Gastrocnemius medialis (tissue), 4 donors: ENCODE results near the gene MAP3K7. TPM values are rescaled to one million over a fixed set of nuclear protein-coding genes. Genes with fewer than 3 reads are reported as not detected.

Experiments used
- ATAC-seq, 2 donors: fragments of 150-250 bp; one replicate each; pipeline ENCODE4 v1.9.1; 2016
- DNase-seq, 2 donors: peaks; one replicate each; pipeline ENCODE4 v3.0.0-alpha.2; 2019
- H3K27ac ChIP-seq, 4 donors: fragments of 200-600 bp; sonication (generic); 1 replicate in 1 of 4; 2 replicates in 3 of 4; pipeline ENCODE4 v1.5.1; 2016 to 2018; ENCODE audit warnings: mild to moderate bottlenecking in 2 of 4, moderate library complexity in 1 of 4
- H3K27me3 ChIP-seq, 3 donors: fragments of 200-600 bp; sonication (generic) in 2 of 3; 1 replicate in 1 of 3; 2 replicates in 2 of 3; pipeline versions ENCODE4 v1.5.1 to v1.6.0; 2016 to 2019; ENCODE audit warnings: mild to moderate bottlenecking in 1 of 3, moderate library complexity in 1 of 3
- H3K36me3 ChIP-seq, 2 donors: fragments of 200-600 bp; sonication (generic) in 1 of 2; one replicate each; pipeline ENCODE4 v1.5.1; 2017 to 2018
- H3K4me1 ChIP-seq, 2 donors: fragments of 200-600 bp; sonication (generic) in 1 of 2; one replicate each; pipeline ENCODE4 v1.5.1; 2016 to 2017; ENCODE audit warnings: mild to moderate bottlenecking in 2 of 2
- H3K4me3 ChIP-seq, 4 donors: fragments of 200-600 bp; sonication (generic) in 3 of 4; 1 replicate in 1 of 4; 2 replicates in 3 of 4; pipeline ENCODE4 v1.5.1; 2016 to 2019; ENCODE audit warnings: mild to moderate bottlenecking in 2 of 4
- H3K9me3 ChIP-seq, 3 donors: fragments of 200-600 bp; sonication (generic) in 2 of 3; 1 replicate in 1 of 3; 2 replicates in 2 of 3; pipeline ENCODE4 v1.5.1; 2016 to 2019
- CTCF ChIP-seq, 5 experiments: fragments of 450-650 bp in 3 of 5; fragments of 200-600 bp in 2 of 5; sonication (generic) in 2 of 5; IDR thresholded peaks in 4 of 5; conservative IDR thresholded peaks in 1 of 5; 1 replicate in 4 of 5; 2 replicates in 1 of 5; pipeline ENCODE4 v1.5.1; 2016 to 2019; ENCODE audit warnings: antibody characterized with exemption in 5 of 5, mild to moderate bottlenecking in 3 of 5, moderate library complexity in 3 of 5
- POLR2A ChIP-seq, 2 donors: fragments of 450-650 bp; IDR thresholded peaks; one replicate each; pipeline ENCODE4 v1.6.1; 2017; ENCODE audit warnings: antibody characterized with exemption in 2 of 2, mild to moderate bottlenecking in 2 of 2, moderate library complexity in 2 of 2
- in situ Hi-C, 4 donors: fragments of 200-750 bp; cut with MboI; loops; one replicate each; pipeline versions ENCODE4 v1.15.0 to v1.8.0; 2017; ENCODE audit warnings: low sequenced_read_pairs in 4 of 4
- intact Hi-C: fragments of 100-400 bp; cut with DNase I; formaldehyde crosslinking; loops from one replicate; pipeline ENCODE4 v1.15.1; 2023; ENCODE audit warnings: low total_unique reads
- total RNA-seq, 4 donors: library from RNA; depleted of rRNA; stranded (reverse); fragments of >200 nt; gene quantifications; one replicate each; pipeline versions ENCODE4 v1.1.0 to v1.2.3, GENCODE V29; 2016

MAP3K7 gene
- total RNA-seq, 4 donors from 2014 or later = 16.6 to 27.2 (median 18.9) TPM

GRCh38 chr6:90530882-90531281 is 56.0 kb downstream of the MAP3K7 start:
- H3K4me1 ChIP-seq = no peaks in the 10 kb centered on the region
- no peaks in the 10 kb centered on the region for H3K9me3 ChIP-seq
- in situ Hi-C loops = no loop called here
- H3K27me3 ChIP-seq = no peaks in the 10 kb centered on the region
- no peak for ATAC-seq
- H3K4me3 ChIP-seq = no peak overlapping the region
- DNase-seq = no peak
- intact Hi-C loops = no loop called here
- H3K27ac ChIP-seq = no peak overlapping the region
- TF ChIP-seq CTCF (IDR thresholded peaks at IDR 0.05 in 4 of 5, conservative IDR thresholded peaks at IDR 0.05 in 1 of 5) (no peak), POLR2A (IDR thresholded peaks at IDR 0.05) (no peak)
- H3K36me3 ChIP-seq = peaks cover 0 to 4% of the 10 kb centered on the region in 2 donors

GRCh38 chr6:90525421-90525820 is 61.5 kb downstream of the MAP3K7 start:
- no peak overlapping the region for H3K4me3 ChIP-seq
- no peaks in the 10 kb centered on the region for H3K4me1 ChIP-seq
- no peaks in the 10 kb centered on the region for H3K9me3 ChIP-seq
- H3K27me3 ChIP-seq = no peaks in the 10 kb centered on the region
- H3K27ac ChIP-seq = no peak overlapping the region
- intact Hi-C loops (no loop called here), in situ Hi-C loops (no loop called here)
- ATAC-seq (no peak), DNase-seq (no peak)
- H3K36me3 ChIP-seq = peaks cover 0 to 24% of the 10 kb centered on the region in 2 donors
- TF ChIP-seq POLR2A (IDR thresholded peaks at IDR 0.05) (no peak), CTCF (IDR thresholded peaks at IDR 0.05 in 4 of 5, conservative IDR thresholded peaks at IDR 0.05 in 1 of 5) (no peak)

- intact Hi-C loops (no loop called here), in situ Hi-C loops (no loop called here)
- no peak overlapping the region for H3K27ac ChIP-seq
- no peak for DNase-seq
- TF ChIP-seq POLR2A (IDR thresholded peaks at IDR 0.05) (no peak), CTCF (IDR thresholded peaks at IDR 0.05 in 4 of 5, conservative IDR thresholded peaks at IDR 0.05 in 1 of 5) (no peak)
- H3K27me3 ChIP-seq = no peaks in the 10 kb centered on the region
- H3K36me3 ChIP-seq = peaks cover 0 to 36% of the 10 kb centered on the region in 2 donors
- no peaks in the 10 kb centered on the region for H3K9me3 ChIP-seq
- no peaks in the 10 kb centered on the region for H3K4me1 ChIP-seq
- ATAC-seq = no peak
- no peak overlapping the region for H3K4me3 ChIP-seq
These were observed 63.0 kb downstream of the MAP3K7 start for GRCh38 chr6:90523779-90524310.

- peaks cover 0 to 41% of the 10 kb centered on the region in 2 donors for H3K36me3 ChIP-seq
- H3K27ac ChIP-seq = no peak overlapping the region
- no peaks in the 10 kb centered on the region for H3K9me3 ChIP-seq
- DNase-seq (no peak), ATAC-seq (no peak)
- H3K4me1 ChIP-seq = no peaks in the 10 kb centered on the region
- TF ChIP-seq POLR2A (IDR thresholded peaks at IDR 0.05) = no peak
- no peak for TF ChIP-seq CTCF (IDR thresholded peaks at IDR 0.05 in 4 of 5, conservative IDR thresholded peaks at IDR 0.05 in 1 of 5)
- in situ Hi-C loops (no loop called here), intact Hi-C loops (no loop called here)
- no peaks in the 10 kb centered on the region for H3K27me3 ChIP-seq
- no peak overlapping the region for H3K4me3 ChIP-seq
These were observed 64.9 kb downstream of the MAP3K7 start for GRCh38 chr6:90521955-90522354.

GRCh38 chr6:90516074-90516660 is 70.7 kb downstream of the MAP3K7 start:
- H3K9me3 ChIP-seq = no peaks in the 10 kb centered on the region
- no peak overlapping the region for H3K27ac ChIP-seq
- ATAC-seq (no peak), DNase-seq (no peak)
- no peak overlapping the region for H3K4me3 ChIP-seq
- TF ChIP-seq CTCF (IDR thresholded peaks at IDR 0.05 in 4 of 5, conservative IDR thresholded peaks at IDR 0.05 in 1 of 5) = no peak
- TF ChIP-seq POLR2A (IDR thresholded peaks at IDR 0.05) = no peak
- in situ Hi-C loops = no loop called here
- H3K27me3 ChIP-seq = no peaks in the 10 kb centered on the region
- no peaks in the 10 kb centered on the region for H3K4me1 ChIP-seq
- intact Hi-C loops = no loop called here
- H3K36me3 ChIP-seq = peaks cover 0 to 41% of the 10 kb centered on the region in 2 donors
